ENCODE measurements around the gene CGB8.
"Not testable (repeated sequence)": the region's sequence is repeated elsewhere in the genome, so short reads cannot be mapped to it uniquely, and the experiment has no call there.

CGB8 gene

GRCh38 chr19:49030323-49030722 is 18.6 kb downstream of the CGB8 start:
- DNase-seq (ENCODE audit: low read depth in 2 of 2), result not testable (repeated sequence)

- DNase-seq (ENCODE audit: low read depth in 2 of 2), result not testable (repeated sequence)
These were observed 19.2 kb downstream of the CGB8 start for GRCh38 chr19:49029749-49030148.

DNA sequence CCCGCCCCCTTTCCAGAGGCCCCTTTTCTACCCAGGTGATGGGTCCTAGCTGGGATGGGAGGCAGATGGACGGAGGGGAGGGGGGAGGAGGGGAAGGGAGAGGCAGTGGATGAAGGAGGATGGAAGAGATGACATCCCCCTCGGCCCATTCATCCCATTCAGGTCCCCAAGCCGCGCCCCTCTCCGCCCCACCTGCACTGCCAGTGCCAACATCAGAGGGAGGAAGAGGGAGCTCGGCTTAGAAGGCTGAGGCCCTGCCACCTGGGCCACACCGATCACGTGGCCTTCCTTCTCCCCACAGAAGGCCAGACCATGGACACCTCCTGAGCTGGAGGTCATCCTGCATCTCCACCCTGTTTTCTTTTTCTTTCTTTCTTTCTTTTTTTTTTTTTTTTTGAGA is 20.2 kb downstream of the CGB8 start:
- DNase-seq (ENCODE audit: low read depth in 2 of 2), result not testable (repeated sequence)

DNA sequence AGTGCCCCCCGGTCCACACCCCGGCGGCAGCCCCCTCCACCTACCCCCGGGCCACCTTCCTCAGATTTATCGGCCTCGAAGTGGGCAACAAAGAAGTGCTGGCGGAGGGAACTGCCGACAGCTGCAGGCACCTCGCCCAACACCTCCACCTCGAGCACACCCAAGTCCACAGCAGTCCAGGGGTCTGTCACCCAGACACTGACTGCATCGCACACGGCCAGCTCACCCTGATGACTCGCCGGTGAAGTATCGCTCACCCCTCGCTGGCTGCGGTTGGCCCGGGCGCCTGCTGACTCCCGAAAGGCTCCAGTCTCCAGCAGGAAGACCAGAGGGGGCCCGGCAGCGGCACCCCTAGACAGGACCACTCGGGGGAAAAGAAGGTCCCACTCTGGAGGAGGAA is 23.3 kb downstream of the CGB8 start:
- DNase-seq (ENCODE audit: low read depth in 2 of 2), result not testable (repeated sequence)

GRCh38 chr19:49025088-49025487 is 23.8 kb downstream of the CGB8 start:
- not testable (repeated sequence) for DNase-seq (ENCODE audit: low read depth in 2 of 2)

DNA sequence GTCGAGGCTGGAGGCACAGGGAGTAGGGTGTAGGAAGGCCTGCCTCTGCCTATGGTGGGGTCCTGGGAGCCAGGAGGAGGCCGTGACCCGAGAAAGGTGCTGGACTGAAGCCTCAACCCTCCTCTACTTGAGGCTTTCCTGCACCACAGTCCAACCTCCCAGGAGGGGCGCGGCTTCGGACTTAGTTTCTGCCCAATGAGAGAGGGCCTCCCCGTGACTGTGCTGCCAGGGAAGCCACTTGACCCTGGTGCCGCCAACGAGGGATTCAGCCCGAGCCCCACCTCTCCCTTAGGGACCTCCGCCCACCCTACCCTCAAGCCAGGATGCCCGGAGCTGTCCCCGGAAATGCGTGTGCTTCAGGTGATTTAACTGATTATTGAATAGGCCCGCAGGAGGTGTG is 24.7 kb downstream of the CGB8 start, which contains the start of gene CGB3:
Gene CGB3 (minus strand): TSS at position 101 of the 400 bp plus-strand sequence. CDS start 362 bp downstream, outside the sequence.
- not testable (repeated sequence) for DNase-seq (ENCODE audit: low read depth in 2 of 2)

DNA sequence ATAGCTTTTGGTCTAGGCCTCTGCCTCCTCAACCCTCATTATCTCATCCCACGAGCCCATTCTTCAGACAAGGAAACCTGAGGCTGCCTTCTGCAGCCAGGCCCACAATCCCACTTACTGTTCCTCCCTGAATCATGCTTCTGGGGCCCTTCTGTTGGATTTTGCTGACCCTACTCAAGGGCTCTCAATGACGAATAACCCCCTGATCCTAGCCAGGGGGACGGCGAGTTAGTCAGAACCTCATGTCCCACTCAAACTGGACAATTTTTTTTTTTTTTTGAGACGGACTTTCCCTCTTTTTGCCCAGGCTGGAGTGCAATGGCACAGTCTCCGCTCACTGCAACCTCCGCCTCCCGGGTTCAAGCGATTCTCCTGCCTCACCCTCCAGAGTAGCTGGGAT is 26.8 kb downstream of the CGB8 start:
- no peak for DNase-seq (ENCODE audit: low read depth in 2 of 2)

DNA sequence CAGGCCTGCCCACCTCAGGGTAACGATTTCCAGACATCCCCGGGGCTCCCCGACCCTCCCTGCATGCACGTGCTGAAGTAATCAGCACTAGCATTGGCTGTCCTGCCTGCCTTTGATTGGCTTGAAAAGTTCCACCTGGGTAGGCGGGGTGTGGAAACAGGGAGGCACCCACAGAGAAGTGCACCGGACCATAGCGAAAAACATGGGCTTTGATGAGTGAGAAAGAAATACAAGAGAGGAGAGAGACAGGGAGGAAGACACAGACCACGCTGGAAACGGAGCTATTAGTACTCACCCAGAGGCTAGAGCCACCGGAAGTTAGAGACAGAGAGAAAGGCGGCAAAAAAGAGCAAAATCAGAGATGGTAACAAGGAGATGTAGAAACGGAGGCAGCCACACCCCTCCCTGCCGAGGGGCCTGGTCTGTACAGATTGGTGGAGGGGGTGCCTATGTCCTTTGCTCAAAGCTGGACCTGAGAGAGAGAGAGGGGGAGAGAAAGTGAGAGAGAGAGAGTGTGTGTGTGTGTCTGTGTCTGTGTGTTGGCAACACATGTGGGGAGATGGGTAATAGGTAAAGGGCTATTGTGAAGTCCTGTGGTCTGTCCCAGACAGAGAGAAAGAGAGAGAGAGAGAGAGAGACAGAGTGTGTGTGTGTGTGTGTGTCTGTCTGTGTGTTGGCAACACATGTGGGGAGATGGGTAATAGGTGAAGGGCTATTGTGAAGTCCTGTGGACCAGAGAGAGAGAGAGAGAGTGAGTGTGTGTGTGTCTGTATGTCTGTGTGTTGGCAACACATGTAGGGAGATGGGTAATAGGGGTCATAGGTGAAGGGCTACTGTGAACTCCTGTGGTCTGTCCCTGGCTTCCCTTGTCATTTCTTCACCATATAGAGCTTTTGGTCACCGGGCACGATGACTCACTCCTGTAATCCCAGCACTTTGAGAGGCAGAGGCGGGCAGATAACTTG is 27.7 kb downstream of the CGB8 start:
- DNase-seq (ENCODE audit: low read depth in 2 of 2), result no peak

GRCh38 chr19:49020342-49020741 is 28.6 kb downstream of the CGB8 start:
- no peak for DNase-seq (ENCODE audit: low read depth in 2 of 2)

GRCh38 chr19:49019242-49019932 is 29.5 kb downstream of the CGB8 start:
- no peak for DNase-seq (ENCODE audit: low read depth in 2 of 2)

DNA sequence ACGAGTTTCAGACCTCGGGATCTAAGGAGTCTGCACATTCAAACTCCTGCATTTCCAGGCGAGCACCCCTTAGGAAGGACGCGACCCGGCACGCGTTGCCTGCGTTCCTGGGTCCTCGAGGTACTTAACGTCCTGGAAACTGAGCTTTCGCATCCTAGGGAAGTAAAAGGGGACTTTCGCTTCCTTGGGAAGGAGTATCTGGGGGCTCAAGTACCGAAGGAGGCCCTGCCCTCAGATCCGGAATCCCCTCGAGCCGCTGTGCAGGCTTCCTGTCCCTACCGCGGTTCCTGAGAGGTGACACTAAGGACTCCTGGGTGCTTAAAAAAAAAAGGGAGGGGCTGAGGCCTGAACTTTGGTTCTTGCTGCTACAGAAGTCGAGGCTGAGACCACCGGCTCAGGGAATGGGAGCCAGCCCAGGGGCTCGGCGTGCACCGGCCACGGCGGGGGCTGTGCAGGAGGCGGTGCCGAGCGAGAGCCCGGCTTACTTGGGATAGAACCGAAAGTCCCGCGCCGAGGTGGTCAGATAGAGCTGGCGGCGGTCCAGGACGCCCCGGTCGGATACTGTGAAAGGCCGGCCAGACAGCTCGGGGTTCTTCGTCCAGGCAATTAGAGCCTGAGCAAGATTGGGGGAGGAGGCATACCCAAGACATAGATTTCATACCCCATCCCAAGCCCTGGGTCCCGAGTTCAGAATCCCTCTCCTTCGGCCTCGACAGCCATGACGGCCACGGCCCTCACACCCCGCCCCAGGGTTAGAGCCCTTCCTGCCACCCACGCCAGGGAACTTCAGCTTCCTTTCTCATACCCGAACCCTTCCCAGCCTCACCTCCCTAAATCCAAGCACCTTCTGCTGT is 30.3 kb downstream of the CGB8 start:
- DNase-seq (ENCODE audit: low read depth in 2 of 2), result not testable (repeated sequence)

- peak; percentile 18 to 27 for DNase-seq (ENCODE audit: low read depth in 2 of 2)
These were observed 31.1 kb downstream of the CGB8 start for GRCh38 chr19:49017666-49018351.

DNA sequence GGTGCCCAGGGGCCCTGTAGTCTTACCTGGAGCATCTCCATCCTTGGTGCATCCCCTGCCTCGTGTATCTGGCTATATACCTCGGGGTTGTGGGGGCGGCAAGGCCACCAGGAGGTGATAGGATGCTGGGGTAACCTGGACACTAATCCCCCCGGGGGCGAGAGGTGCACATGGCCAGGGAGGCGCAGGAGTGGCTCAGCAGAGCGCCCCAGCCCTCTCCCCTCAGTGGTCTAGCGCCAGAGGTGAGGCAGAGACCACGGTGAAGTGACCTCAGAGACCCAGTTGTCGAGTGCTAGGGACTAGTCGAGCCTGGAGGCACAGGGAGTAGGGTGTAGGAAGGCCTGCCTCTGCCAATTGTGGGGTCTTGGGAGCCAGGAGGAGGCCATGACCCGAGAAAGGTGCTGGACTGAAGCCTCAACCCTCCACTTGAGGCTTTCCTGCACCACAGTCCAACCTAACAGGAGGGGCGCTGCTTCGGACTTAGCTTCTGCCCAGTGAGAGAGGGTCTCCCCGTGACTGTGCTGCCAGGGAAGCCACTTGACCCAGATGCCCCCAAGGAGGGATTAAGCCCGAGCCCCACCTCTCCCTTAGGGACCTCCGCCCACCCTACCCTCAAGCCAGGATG is 31.8 kb downstream of the CGB8 start, which contains the start of gene LHB:
Gene LHB (minus strand): TSS at position 51 of the 625 bp plus-strand sequence. CDS start 10 bp downstream, at position 41.
- DNase-seq (ENCODE audit: low read depth in 2 of 2), result no peak

- DNase-seq (ENCODE audit: low read depth in 2 of 2), result no peak
These were observed 32.7 kb downstream of the CGB8 start for GRCh38 chr19:49016067-49016839.

DNA sequence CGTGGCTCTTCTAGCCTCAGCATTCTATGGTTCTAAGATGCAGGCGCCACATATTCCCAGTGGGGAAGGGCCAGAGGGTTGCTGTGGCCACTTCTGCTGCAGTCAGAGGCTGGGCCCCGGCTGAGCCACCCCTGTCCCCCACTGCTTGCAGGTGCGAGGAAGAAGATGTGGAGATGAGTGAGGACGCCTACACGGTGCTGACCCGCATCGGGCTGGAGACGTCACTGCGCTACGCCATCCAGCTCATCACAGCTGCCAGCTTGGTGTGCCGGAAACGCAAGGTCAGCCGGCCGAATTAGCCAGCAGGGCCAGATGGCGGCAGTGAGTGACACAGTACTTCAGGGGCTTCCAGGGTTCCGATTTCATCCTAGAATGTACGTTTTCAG is 34.0 kb downstream of the CGB8 start:
- DNase-seq (ENCODE audit: low read depth in 2 of 2), result no peak

- DNase-seq (ENCODE audit: low read depth in 2 of 2), result no peak
These were observed 34.6 kb downstream of the CGB8 start for GRCh38 chr19:49014123-49014869.

DNA sequence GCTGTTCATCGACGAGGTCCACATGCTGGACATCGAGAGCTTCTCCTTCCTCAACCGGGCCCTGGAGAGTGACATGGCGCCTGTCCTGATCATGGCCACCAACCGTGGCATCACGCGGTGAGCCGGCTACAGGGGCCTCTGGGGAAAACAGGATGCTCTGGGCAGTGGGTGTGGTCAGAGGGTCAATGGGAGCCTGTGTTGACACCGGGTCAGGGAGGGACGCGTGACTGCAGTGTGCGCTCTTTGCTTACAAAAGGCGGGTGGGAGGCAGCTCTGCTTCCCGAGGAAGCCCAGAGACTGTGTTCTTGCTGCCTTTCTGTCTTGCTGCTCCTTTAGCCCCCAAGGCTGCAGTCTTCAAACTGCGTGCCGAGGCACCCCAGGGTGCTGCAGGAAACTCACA is 37.7 kb downstream of the CGB8 start:
- DNase-seq (ENCODE audit: low read depth in 2 of 2), result no peak

DNA sequence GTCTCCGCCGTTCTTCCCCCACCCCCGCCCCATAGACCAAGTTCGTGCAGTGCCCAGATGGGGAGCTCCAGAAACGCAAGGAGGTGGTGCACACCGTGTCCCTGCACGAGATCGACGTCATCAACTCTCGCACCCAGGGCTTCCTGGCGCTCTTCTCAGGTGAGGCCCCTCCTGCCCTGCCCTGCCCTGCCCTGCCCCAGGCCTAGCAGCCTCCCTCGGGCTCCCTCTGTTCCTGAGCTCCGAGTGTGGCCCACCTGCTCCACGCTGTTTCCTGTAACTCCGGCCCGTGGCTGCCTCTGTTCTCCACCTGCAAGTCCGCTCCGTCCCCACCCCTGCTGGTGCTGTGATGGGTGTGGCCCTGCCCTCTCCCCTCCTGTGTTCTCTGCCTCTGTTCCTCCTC is 38.5 kb downstream of the CGB8 start:
- no peak for DNase-seq (ENCODE audit: low read depth in 2 of 2)

DNA sequence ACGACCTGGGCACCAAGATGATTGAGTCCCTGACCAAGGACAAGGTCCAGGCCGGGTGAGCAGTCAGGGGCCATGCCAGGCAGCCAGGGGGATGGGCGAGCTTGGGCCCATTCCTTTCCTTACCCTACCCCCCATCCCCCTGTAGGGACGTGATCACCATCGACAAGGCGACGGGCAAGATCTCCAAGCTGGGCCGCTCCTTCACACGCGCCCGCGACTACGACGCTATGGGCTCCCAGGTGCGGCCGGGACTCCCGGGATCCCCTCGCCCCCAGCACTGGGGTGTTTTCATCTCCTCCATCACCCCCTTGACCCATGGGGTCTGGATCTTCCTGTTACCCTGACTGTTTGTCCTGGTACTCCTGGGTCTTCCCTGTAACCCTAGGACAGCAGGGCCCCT is 39.1 kb downstream of the CGB8 start:
- DNase-seq (ENCODE audit: low read depth in 2 of 2), result no peak

Data from fibroblast of skin of left biceps (primary cell).